ENCODE data around the gene ADCY2.

- TF ChIP-seq PPARA (CRISPR knock-in tag; IDR thresholded peaks at IDR 0.05; ENCODE audit: borderline replicate concordance) (no peak), CSDC2 (CRISPR knock-in tag; IDR thresholded peaks at IDR 0.05) (no peak), ZFP3 (CRISPR knock-in tag; IDR thresholded peaks at IDR 0.05) (no peak), ARNTL (CRISPR knock-in tag; IDR thresholded peaks at IDR 0.05; ENCODE audit: borderline replicate concordance, low read depth) (no peak), ZC3H10 (CRISPR knock-in tag; IDR thresholded peaks at IDR 0.05) (no peak), TSHZ2 (CRISPR knock-in tag; IDR thresholded peaks at IDR 0.05) (no peak), PATZ1 (CRISPR knock-in tag; IDR thresholded peaks at IDR 0.05; ENCODE audit: borderline replicate concordance) (no peak), TOX (CRISPR knock-in tag; IDR thresholded peaks at IDR 0.05; ENCODE audit: borderline replicate concordance) (no peak), ZFP30 (CRISPR knock-in tag; IDR thresholded peaks at IDR 0.05) (no peak), CREB5 (CRISPR knock-in tag; IDR thresholded peaks at IDR 0.05; ENCODE audit: low read depth) (no peak), ESRRG (CRISPR knock-in tag; IDR thresholded peaks at IDR 0.05) (no peak)
Measured at GRCh38 chr5:7616897-7617296, 221.0 kb downstream of the ADCY2 start.

Measured in SK-N-SH treated with all-trans-retinoic acid at 6 μM for 48 hours (cell line).